ENCODE data around the gene FGF1. TPM values are rescaled to one million over a fixed set of nuclear protein-coding genes. Genes with fewer than 3 reads are reported as not detected.

The FGF1 gene
- polyA plus RNA-seq, 3 donors, result not detected

DNA sequence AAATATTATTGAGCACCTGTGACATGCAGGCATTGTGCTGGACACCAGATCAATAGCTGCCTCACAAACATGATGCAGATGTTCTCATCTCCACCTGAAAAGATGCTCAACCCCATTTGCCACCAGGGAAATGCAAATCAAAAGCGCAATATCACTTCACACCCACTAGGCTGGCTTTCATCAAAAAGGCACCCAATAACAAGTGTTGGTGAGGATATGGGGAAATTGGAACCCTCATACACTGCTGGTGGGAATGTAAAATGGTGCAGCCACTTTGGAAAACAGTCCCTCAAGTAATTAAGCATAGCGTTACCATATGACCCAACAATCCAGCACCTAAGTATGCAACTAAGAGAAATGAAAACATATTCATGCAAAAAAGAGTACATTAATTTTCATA lies 24.7 kb downstream of the FGF1 start:
- H3K36me3 Mint-ChIP-seq, result no peaks in the 10 kb centered on the region
- WGBS (ENCODE audit: insufficient coverage), result no CpG with 5 or more reads among the region's 2 CpGs
- Histone ChIP-seq H3K36me3 (replicated peaks in 1 of 2; ENCODE audit: control insufficient read depth in 1 of 2, insufficient read depth in 2 of 2, low read length in 2 of 2) (no peaks in the 10 kb centered on the region), H4K20me1 (ENCODE audit: insufficient read depth, low read length) (no peaks in the 10 kb centered on the region), H3K27me3 (ENCODE audit: control insufficient read depth in 2 of 2, insufficient read depth in 2 of 2, low read length in 2 of 2) (peaks cover 0 to 3% of the 10 kb centered on the region in 2 donors), H3K9me3 (replicated peaks in 1 of 2; ENCODE audit: control insufficient read depth in 1 of 2, insufficient read depth in 1 of 2, low read length in 2 of 2) (no peaks in the 10 kb centered on the region), H2AFZ (ENCODE audit: insufficient read depth, low read depth, low read length, poor library complexity, severe bottlenecking) (no peak overlapping the region), H3K4me1 (ENCODE audit: control insufficient read depth in 1 of 2, insufficient read depth in 2 of 2, low read length in 2 of 2) (no peaks in the 10 kb centered on the region), H3K79me2 (ENCODE audit: insufficient read depth, low read length) (no peaks in the 10 kb centered on the region), H3K4me3 (replicated peaks in 1 of 3; ENCODE audit: low read depth in 2 of 3, low read length in 3 of 3) (no peak overlapping the region), H3K9ac (ENCODE audit: insufficient read depth, low read length, poor library complexity, severe bottlenecking) (no peak overlapping the region), H3K4me2 (replicated peaks; ENCODE audit: extremely low read depth, low read length, poor library complexity, severe bottlenecking) (no peak overlapping the region), H3K27ac (ENCODE audit: low read depth in 1 of 2, low read length in 2 of 2) (no peak overlapping the region)
- peaks cover 3% of the 10 kb centered on the region for H3K4me1 Mint-ChIP-seq
- intact Hi-C loops (cut with micrococcal nuclease), result no loop called here
- no peak overlapping the region for H3K27ac Mint-ChIP-seq
- H3K9me3 Mint-ChIP-seq, result peaks cover 0 to 6% (median 0%) of the 10 kb centered on the region in 7 donors
- H3K4me3 Mint-ChIP-seq, result no peak overlapping the region
- TF ChIP-seq, protein P1, sequence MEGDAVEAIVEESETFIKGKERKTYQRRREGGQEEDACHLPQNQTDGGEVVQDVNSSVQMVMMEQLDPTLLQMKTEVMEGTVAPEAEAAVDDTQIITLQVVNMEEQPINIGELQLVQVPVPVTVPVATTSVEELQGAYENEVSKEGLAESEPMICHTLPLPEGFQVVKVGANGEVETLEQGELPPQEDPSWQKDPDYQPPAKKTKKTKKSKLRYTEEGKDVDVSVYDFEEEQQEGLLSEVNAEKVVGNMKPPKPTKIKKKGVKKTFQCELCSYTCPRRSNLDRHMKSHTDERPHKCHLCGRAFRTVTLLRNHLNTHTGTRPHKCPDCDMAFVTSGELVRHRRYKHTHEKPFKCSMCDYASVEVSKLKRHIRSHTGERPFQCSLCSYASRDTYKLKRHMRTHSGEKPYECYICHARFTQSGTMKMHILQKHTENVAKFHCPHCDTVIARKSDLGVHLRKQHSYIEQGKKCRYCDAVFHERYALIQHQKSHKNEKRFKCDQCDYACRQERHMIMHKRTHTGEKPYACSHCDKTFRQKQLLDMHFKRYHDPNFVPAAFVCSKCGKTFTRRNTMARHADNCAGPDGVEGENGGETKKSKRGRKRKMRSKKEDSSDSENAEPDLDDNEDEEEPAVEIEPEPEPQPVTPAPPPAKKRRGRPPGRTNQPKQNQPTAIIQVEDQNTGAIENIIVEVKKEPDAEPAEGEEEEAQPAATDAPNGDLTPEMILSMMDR (IDR thresholded peaks at IDR 0.05), result no peak
- no peak for DNase-seq
- peaks cover 2 to 9% (median 8%) of the 10 kb centered on the region in 3 donors for H3K27me3 Mint-ChIP-seq (ENCODE audit: low read depth in 3 of 3)

DNA sequence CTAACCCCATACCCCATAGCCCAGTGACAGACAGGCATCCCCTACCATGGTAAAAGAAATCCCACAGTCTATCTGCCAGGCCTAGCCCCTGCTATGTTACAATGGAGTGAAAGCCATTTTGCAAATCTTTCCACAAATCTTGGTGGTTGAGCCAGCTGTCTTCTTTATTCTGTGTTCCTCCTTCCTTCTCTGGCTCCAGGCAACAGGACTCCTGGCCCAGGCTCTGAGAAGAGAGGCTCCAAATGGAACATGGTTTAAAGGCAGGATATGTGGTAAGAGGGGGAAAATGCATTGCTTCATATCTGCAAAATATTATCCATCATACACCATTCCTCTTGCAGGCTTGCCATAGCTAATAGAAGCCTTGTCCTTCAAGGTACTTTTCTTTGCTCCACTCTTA lies 25.2 kb downstream of the FGF1 start:
- H3K27ac ChIP-seq (ENCODE audit: low read depth in 1 of 2, low read length in 2 of 2), result no peak overlapping the region
- H3K36me3 ChIP-seq (replicated peaks in 1 of 2; ENCODE audit: control insufficient read depth in 1 of 2, insufficient read depth in 2 of 2, low read length in 2 of 2), result no peaks in the 10 kb centered on the region
- intact Hi-C loops (cut with micrococcal nuclease), result no loop called here
- H4K20me1 ChIP-seq (ENCODE audit: insufficient read depth, low read length), result no peaks in the 10 kb centered on the region
- H3K9ac ChIP-seq (ENCODE audit: insufficient read depth, low read length, poor library complexity, severe bottlenecking), result no peak overlapping the region
- H3K27me3 ChIP-seq (ENCODE audit: control insufficient read depth in 2 of 2, insufficient read depth in 2 of 2, low read length in 2 of 2), result peaks cover 0 to 3% of the 10 kb centered on the region in 2 donors
- TF ChIP-seq, protein P1 (IDR thresholded peaks at IDR 0.05), result no peak
- H3K4me2 ChIP-seq (replicated peaks; ENCODE audit: extremely low read depth, low read length, poor library complexity, severe bottlenecking), result no peak overlapping the region
- no peaks in the 10 kb centered on the region for H3K79me2 ChIP-seq (ENCODE audit: insufficient read depth, low read length)
- Mint-ChIP-seq H3K27ac (no peak overlapping the region), H3K9me3 (peaks cover 0 to 6% (median 0%) of the 10 kb centered on the region in 7 donors), H3K36me3 (no peaks in the 10 kb centered on the region), H3K4me1 (peaks cover 3% of the 10 kb centered on the region), H3K27me3 (ENCODE audit: low read depth in 3 of 3) (peaks cover 2 to 10% (median 8%) of the 10 kb centered on the region in 3 donors), H3K4me3 (no peak overlapping the region)
- no peaks in the 10 kb centered on the region for H3K9me3 ChIP-seq (replicated peaks in 1 of 2; ENCODE audit: control insufficient read depth in 1 of 2, insufficient read depth in 1 of 2, low read length in 2 of 2)
- H3K4me3 ChIP-seq (replicated peaks in 1 of 3; ENCODE audit: low read depth in 2 of 3, low read length in 3 of 3), result no peak overlapping the region
- H2AFZ ChIP-seq (ENCODE audit: insufficient read depth, low read depth, low read length, poor library complexity, severe bottlenecking), result no peak overlapping the region
- H3K4me1 ChIP-seq (ENCODE audit: control insufficient read depth in 1 of 2, insufficient read depth in 2 of 2, low read length in 2 of 2), result no peaks in the 10 kb centered on the region
- DNase-seq, result no peak

Measured in CD14-positive monocyte (primary cell).